Gastrocnemius medialis (tissue), 4 donors: ENCODE measurements around the gene RAB20.

Source experiments
- CTCF ChIP-seq, 5 experiments: fragments of 450-650 bp in 3 of 5; fragments of 200-600 bp in 2 of 5; sonication (generic) in 2 of 5; IDR thresholded peaks in 4 of 5; conservative IDR thresholded peaks in 1 of 5; 1 replicate in 4 of 5; 2 replicates in 1 of 5; pipeline ENCODE4 v1.5.1; 2016 to 2019; ENCODE audit warnings: antibody characterized with exemption in 5 of 5, mild to moderate bottlenecking in 3 of 5, moderate library complexity in 3 of 5
- POLR2A ChIP-seq, 2 donors: fragments of 450-650 bp; IDR thresholded peaks; one replicate each; pipeline ENCODE4 v1.6.1; 2017; ENCODE audit warnings: antibody characterized with exemption in 2 of 2, mild to moderate bottlenecking in 2 of 2, moderate library complexity in 2 of 2

- TF ChIP-seq CTCF (IDR thresholded peaks at IDR 0.05 in 4 of 5, conservative IDR thresholded peaks at IDR 0.05 in 1 of 5): no peak
- no peak for TF ChIP-seq POLR2A (IDR thresholded peaks at IDR 0.05)
Observed at GRCh38 chr13:110485604-110486003, 75.9 kb downstream of the RAB20 start.
